Activated CD4-positive, alpha-beta T cell treated with anti-CD3 and anti-CD28 coated beads for 36 hours (primary cell): ENCODE results near the gene BRI3BP. TPM values are rescaled to one million over a fixed set of nuclear protein-coding genes. Genes with fewer than 3 reads are reported as not detected.

Experiments used
- ATAC-seq: fragments of 200-7000 bp; cut with Tn5 transposase; one replicate; pipeline ENCODE4 v1.10.0; 2021; ENCODE audit warnings: mild to moderate bottlenecking, moderate library complexity
- CTCF ChIA-PET: fragments of 350-600 bp; sonication (Branson Sonifier 250); formaldehyde crosslinking; loops from one replicate; lab custom pipeline; 2021; ENCODE audit warnings: antibody characterized with exemption; lab: Charles Lee
- POLR2A ChIA-PET: fragments of 350-600 bp; sonication (Branson Sonifier 250); formaldehyde crosslinking; loops from one replicate; lab custom pipeline; 2021; ENCODE audit warnings: antibody characterized with exemption, inconsistent platforms; lab: Charles Lee
- DNase-seq: peaks from one replicate; pipeline ENCODE4 v3.0.0-alpha.2; 2020
- H3K27ac Mint-ChIP-seq: one replicate; pipeline ENCODE4 v1.8.0; 2021; ENCODE audit warnings: mixed read lengths
- H3K27me3 Mint-ChIP-seq: one replicate; pipeline ENCODE4 v1.8.0; 2021; ENCODE audit warnings: mixed read lengths
- H3K36me3 Mint-ChIP-seq: one replicate; pipeline ENCODE4 v1.8.0; 2021; ENCODE audit warnings: low read depth, mixed read lengths
- H3K4me1 Mint-ChIP-seq: one replicate; pipeline ENCODE4 v1.8.0; 2021; ENCODE audit warnings: mixed read lengths
- H3K4me3 Mint-ChIP-seq: one replicate; pipeline ENCODE4 v1.8.0; 2021; ENCODE audit warnings: mild to moderate bottlenecking, moderate library complexity, mixed read lengths
- H3K9me3 Mint-ChIP-seq: one replicate; pipeline ENCODE4 v1.8.0; 2021; ENCODE audit warnings: low read depth, mixed read lengths
- intact Hi-C, 2 experiments: fragments of 100-400 bp; cut with DNase I in 1 of 2; cut with micrococcal nuclease in 1 of 2; formaldehyde crosslinking; loops; one replicate each; pipeline versions ENCODE4 v1.14.2 to v1.15.1; 2022 to 2024; cut with DNase I, micrococcal nuclease
- total RNA-seq, 2 experiments: library from RNA; stranded (reverse); gene quantifications; one replicate each; pipeline ENCODE4 v1.2.3, GENCODE V29; 2021

The BRI3BP gene, protein sequence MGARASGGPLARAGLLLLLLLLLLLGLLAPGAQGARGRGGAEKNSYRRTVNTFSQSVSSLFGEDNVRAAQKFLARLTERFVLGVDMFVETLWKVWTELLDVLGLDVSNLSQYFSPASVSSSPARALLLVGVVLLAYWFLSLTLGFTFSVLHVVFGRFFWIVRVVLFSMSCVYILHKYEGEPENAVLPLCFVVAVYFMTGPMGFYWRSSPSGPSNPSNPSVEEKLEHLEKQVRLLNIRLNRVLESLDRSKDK
- 10 to 100 TPM; 18.6 to 26.2 TPM for total RNA-seq

DNA sequence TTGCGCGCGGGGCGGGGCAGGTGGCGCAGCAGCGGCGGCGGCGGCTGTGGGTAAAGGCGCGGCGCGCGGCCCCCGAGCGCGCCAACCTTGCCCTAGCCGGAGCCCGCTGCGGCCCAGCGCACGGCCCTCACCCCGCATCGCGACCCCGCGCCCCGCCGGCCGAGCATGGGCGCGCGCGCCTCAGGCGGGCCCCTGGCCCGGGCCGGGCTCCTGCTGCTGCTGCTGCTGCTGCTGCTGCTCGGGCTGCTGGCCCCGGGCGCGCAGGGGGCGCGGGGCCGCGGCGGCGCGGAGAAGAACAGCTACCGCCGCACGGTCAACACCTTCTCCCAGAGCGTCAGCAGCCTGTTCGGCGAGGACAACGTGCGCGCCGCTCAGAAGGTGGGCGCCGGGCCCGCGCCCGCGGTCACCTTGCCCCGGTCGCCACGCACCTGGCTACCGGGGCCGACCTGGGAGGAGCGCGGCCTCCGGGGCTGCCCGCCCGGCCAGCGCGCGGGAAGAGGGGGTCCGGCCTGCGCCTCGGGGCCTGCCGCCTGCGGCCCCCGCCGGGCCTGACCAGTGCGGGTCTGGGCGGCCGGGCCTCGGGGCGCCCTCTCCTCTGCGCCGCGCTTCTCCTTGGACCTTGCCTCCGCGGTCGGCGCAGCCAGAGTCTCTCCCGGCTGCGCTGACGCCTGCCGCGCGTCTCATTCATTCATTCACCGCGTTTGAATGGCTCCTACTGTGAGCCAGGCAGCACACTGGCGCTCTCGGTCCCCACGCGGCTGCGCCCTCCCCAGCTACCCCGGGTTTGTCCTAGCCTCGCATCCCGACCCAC is at the start of gene BRI3BP:
BRI3BP (plus strand) TSS at position 20 of the 811 bp plus-strand sequence; CDS start at position 166, 146 bp downstream.
- Mint-ChIP-seq H3K9me3 (no peaks in the 10 kb centered on the region), H3K36me3 (peaks cover 12% of the 10 kb centered on the region), H3K27ac (peak within 1 kb of the TSS; percentile 99), H3K27me3 (no peaks in the 10 kb centered on the region), H3K4me3 (peak within 1 kb of the TSS; percentile 95), H3K4me1 (peaks cover 22% of the 10 kb centered on the region)
- POLR2A ChIA-PET, result interaction anchor here (0.6 to 1.4 kb wide), 2 partner anchors 12 to 55 kb away, joined by 3 to 6 read pairs; no protein-coding TSS in a partner anchor
- ATAC-seq (peak; percentile 54), DNase-seq (peak; percentile 68)
- CTCF ChIA-PET, result interaction anchor here (0.6 to 1.2 kb wide), 8 partner anchors 14 to 627 kb away, joined by 3 to 5 read pairs (median 4); no protein-coding TSS in a partner anchor
- intact Hi-C loops, result loop anchor here (1.0 to 5.0 kb wide), 8 partner anchors 55 to 130 kb away; partner anchors contain the start of gene AACS (in 2 of the 2)

DNA sequence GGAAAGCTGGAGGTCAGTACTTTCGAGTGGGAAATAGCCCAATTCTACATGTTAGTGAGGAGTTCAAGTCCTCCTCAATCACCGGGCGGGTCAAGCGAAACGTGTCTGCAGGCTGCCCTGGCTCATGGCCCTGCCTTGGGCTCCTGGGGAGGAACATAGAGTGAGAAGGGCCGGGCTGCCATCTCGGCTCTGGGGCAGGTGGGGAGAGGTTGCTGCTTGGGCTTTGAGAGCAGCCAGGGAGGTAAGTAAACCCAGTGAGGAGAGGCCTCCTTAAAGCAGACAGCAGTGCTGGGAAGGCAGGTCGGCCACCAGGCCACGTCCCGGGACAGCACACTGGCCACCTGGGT is 47.0 kb upstream of the BRI3BP start:
- intact Hi-C loops, result no loop called here
- H3K27me3 Mint-ChIP-seq, result no peaks in the 10 kb centered on the region
- H3K9me3 Mint-ChIP-seq, result no peaks in the 10 kb centered on the region
- no peak overlapping the region for H3K27ac Mint-ChIP-seq
- H3K36me3 Mint-ChIP-seq, result peaks cover 21% of the 10 kb centered on the region
- ChIA-PET CTCF (interaction anchor here (0.6 to 2.0 kb wide), 3 partner anchors 19 to 101 kb away, joined by 4 to 10 read pairs (median 5); no protein-coding TSS in a partner anchor), POLR2A (no interaction called here)
- H3K4me1 Mint-ChIP-seq, result peaks cover 2% of the 10 kb centered on the region
- no peak for DNase-seq
- H3K4me3 Mint-ChIP-seq, result no peak overlapping the region
- ATAC-seq, result no peak

DNA sequence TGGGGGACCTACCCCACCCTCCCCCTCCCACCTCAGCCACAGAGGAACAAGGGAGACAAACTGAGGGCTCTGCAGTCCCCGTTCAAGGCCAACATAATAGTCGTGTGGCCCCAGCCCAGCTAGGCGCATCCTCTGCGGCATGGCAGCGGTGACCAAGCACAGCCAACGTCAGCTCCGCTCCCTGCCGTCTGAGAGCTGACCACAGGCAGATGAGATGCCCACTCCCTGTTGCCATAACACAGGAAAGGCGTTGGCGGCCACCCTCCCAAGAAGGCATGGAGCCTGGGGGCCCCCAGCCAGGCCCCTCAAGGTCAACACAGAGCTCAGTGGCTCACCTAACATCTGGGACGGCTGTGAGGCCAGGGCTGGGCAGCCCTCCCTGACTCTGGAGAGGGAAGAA is 46.4 kb upstream of the BRI3BP start:
- no peaks in the 10 kb centered on the region for H3K4me1 Mint-ChIP-seq
- ChIA-PET CTCF (no interaction called here), POLR2A (no interaction called here)
- DNase-seq (no peak), ATAC-seq (no peak)
- no peaks in the 10 kb centered on the region for H3K9me3 Mint-ChIP-seq
- H3K4me3 Mint-ChIP-seq, result no peak overlapping the region
- H3K27me3 Mint-ChIP-seq, result no peaks in the 10 kb centered on the region
- intact Hi-C loops, result no loop called here
- no peak overlapping the region for H3K27ac Mint-ChIP-seq
- H3K36me3 Mint-ChIP-seq, result peaks cover 21% of the 10 kb centered on the region

DNA sequence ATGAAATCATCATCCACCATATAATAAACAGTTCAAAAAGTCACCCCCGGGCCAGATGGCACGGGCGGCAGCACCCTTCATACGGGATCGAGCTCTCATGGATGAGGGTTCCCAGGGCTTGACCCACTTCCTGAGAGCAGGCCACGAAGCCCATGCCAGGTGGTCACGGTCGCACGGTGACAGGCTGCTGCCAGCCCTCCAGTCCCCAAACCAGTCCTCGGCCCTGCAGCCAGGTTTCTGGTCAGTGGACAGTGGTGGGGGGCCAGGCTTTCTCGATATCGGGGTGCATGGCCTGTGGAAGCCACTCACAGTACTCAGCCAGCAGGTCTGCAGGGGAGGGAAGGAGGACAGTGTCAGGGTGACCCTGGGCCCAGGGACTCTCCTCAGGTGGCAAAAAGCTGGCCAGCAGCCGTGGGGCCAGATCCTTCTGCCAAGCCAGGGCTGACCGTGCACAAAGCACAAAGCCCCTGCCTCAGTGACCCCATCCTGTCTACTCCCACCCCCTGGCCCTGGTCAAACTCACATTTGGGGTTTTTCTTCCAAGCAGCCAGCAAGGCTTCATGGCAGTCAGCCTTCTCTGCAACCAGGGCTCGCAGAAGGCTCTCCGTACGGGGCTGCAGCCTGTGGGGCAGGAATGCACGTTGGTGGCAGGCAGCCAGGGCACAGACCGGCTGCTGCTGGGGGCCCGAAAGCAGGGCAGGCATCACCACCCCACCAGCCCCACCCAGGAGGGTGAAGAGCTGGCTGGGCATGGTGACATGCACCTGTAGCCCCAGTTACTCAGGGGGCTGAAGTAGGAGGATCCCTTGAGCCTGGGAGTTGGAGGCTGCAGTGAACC is 45.7 kb upstream of the BRI3BP start:
- DNase-seq (no peak), ATAC-seq (no peak)
- no peaks in the 10 kb centered on the region for H3K27me3 Mint-ChIP-seq
- no peak overlapping the region for H3K4me3 Mint-ChIP-seq
- H3K36me3 Mint-ChIP-seq, result peaks cover 21% of the 10 kb centered on the region
- H3K27ac Mint-ChIP-seq, result no peak overlapping the region
- POLR2A ChIA-PET, result no interaction called here
- H3K9me3 Mint-ChIP-seq, result no peaks in the 10 kb centered on the region
- intact Hi-C loops, result no loop called here
- H3K4me1 Mint-ChIP-seq, result no peaks in the 10 kb centered on the region
- CTCF ChIA-PET, result interaction anchor here (1.2 kb wide), 1 partner anchor 59 kb away, joined by 4 read pairs; no protein-coding TSS in a partner anchor

DNA sequence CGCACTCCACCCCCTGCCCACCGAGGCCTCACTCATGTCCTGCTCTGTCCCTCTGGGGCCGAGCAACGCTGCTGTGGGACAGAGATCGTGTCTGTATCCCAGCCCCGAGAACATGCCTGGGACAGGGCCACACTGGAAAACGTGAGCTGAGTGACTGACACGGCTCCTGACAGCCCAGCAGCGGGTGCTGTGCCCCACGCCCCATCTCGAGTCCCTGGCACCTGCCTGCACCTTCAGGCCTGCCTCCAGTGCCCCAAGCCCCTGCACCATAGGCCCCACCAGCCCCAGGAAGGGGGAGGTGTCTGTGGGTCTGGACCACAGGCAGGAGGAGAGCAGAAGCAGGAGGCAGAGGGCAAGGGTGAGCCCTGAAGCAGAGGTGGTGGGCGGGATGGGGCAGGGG is 44.4 kb upstream of the BRI3BP start:
- no peak overlapping the region for H3K4me3 Mint-ChIP-seq
- H3K36me3 Mint-ChIP-seq, result peaks cover 27% of the 10 kb centered on the region
- H3K27ac Mint-ChIP-seq, result no peak overlapping the region
- intact Hi-C loops, result no loop called here
- ATAC-seq (no peak), DNase-seq (no peak)
- H3K9me3 Mint-ChIP-seq, result no peaks in the 10 kb centered on the region
- no peaks in the 10 kb centered on the region for H3K27me3 Mint-ChIP-seq
- CTCF ChIA-PET, result interaction anchor here (1.2 kb wide), 1 partner anchor 60 kb away, joined by 4 read pairs; no protein-coding TSS in a partner anchor
- POLR2A ChIA-PET, result no interaction called here
- H3K4me1 Mint-ChIP-seq, result no peaks in the 10 kb centered on the region

DNA sequence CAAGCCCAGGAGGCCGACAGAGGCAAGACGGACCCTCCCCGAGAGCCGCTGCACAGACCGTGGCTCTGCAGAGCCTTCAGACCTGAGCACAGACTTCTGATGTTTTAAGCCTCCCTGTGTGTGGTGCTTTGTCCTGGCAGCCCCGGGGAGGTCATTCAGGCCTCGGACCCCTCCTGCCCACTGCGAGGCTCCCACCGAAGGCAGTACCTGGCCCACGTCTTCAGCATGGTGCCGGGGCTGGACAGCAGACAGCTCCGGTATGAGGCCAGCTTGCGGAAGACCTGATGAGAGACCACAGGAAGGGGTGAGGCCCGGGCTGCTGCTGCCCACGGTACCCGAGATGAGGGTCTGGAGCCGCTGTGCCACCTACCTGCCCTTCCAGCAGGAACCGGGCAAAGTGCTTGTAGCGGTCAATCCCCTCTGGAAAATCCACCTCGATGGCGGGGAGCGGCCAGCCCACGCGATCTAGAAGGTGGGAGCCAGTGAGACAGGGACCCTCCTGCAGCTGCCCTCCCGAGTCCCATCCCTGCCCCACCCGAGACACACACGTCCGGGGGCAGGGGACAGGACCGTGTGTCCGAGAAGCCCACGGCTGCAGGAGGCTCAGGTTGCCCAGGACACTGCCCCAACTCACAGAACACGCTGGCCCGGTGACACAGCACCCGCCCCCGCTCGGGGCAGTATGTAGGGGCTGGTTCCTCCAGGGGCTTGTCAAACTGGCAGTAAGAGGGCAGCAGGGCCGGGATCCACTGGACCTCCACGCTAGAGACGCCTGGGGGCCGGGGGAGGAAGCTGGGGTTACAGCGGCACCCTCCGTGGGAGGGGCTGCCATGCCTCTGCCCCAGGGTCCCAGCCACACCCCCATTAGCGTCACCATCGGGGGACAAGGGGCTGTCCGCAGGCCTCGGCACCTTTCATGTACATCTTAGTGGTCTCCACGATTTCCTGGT is 43.4 kb upstream of the BRI3BP start:
- ATAC-seq (no peak), DNase-seq (no peak)
- H3K36me3 Mint-ChIP-seq, result peaks cover 33% of the 10 kb centered on the region
- H3K4me3 Mint-ChIP-seq, result no peak overlapping the region
- H3K4me1 Mint-ChIP-seq, result no peaks in the 10 kb centered on the region
- POLR2A ChIA-PET, result no interaction called here
- CTCF ChIA-PET, result interaction anchor here (0.7 kb wide), 1 partner anchor 9 kb away, joined by 3 read pairs; no protein-coding TSS in a partner anchor
- intact Hi-C loops, result no loop called here
- no peaks in the 10 kb centered on the region for H3K27me3 Mint-ChIP-seq
- no peak overlapping the region for H3K27ac Mint-ChIP-seq
- H3K9me3 Mint-ChIP-seq, result no peaks in the 10 kb centered on the region

DNA sequence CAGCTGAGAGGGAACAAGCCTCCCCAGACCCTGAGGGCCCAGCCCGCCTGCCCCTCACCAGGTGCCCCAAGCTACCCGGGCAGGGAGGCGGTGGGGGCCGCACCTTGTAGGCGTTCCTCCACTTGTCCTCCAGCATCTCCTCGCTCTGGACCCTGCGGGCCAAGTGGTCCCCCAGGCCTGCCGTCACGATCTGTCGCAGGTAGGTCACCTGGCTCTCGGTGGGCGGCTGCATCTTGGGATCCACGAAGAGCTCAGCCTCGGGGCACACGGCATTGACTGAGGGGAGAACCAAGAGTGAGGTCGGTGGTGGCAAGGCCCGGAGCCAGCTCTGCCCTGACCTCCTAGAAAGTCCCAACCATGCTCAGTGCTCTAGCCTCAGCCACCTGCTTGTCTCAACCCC is 41.1 kb upstream of the BRI3BP start:
- POLR2A ChIA-PET, result no interaction called here
- DNase-seq, result no peak
- H3K4me1 Mint-ChIP-seq, result no peaks in the 10 kb centered on the region
- intact Hi-C loops, result no loop called here
- no peaks in the 10 kb centered on the region for H3K27me3 Mint-ChIP-seq
- no peaks in the 10 kb centered on the region for H3K9me3 Mint-ChIP-seq
- no peak overlapping the region for H3K27ac Mint-ChIP-seq
- no peak overlapping the region for H3K4me3 Mint-ChIP-seq
- H3K36me3 Mint-ChIP-seq, result peaks cover 32% of the 10 kb centered on the region
- CTCF ChIA-PET, result interaction anchor here (0.6 to 1.4 kb wide), 2 partner anchors 46 to 53 kb away, joined by 3 to 4 read pairs; no protein-coding TSS in a partner anchor
- no peak for ATAC-seq

DNA sequence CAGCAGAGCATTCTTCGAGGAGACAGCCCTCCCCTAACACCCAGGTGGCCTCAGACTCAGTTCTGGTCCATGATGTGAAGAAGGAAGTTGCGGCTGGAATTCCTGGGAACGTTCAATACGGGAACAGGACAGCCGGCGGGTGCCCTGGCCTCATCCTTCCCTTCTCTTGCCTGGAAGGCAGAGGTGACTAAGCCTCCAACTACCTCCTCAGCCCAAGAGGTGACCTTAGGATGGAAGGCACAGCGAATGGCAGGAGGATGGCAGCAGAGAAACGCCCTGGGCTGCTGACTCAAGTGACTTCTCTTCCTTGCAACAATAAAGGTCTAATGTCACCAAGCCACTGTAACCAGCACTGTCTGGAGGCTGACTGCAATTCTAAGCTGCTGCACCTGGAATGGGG is 40.6 kb upstream of the BRI3BP start:
- Mint-ChIP-seq H3K36me3 (peaks cover 33% of the 10 kb centered on the region), H3K4me1 (no peaks in the 10 kb centered on the region), H3K4me3 (no peak overlapping the region), H3K9me3 (no peaks in the 10 kb centered on the region), H3K27me3 (no peaks in the 10 kb centered on the region), H3K27ac (no peak overlapping the region)
- ATAC-seq (no peak), DNase-seq (no peak)
- intact Hi-C loops, result no loop called here
- CTCF ChIA-PET, result interaction anchor here (1.5 kb wide), 1 partner anchor 13 kb away, joined by 4 read pairs; no protein-coding TSS in a partner anchor
- POLR2A ChIA-PET, result interaction anchor here (0.6 to 1.0 kb wide), 2 partner anchors 12 to 13 kb away, joined by 3 to 4 read pairs; no protein-coding TSS in a partner anchor

DNA sequence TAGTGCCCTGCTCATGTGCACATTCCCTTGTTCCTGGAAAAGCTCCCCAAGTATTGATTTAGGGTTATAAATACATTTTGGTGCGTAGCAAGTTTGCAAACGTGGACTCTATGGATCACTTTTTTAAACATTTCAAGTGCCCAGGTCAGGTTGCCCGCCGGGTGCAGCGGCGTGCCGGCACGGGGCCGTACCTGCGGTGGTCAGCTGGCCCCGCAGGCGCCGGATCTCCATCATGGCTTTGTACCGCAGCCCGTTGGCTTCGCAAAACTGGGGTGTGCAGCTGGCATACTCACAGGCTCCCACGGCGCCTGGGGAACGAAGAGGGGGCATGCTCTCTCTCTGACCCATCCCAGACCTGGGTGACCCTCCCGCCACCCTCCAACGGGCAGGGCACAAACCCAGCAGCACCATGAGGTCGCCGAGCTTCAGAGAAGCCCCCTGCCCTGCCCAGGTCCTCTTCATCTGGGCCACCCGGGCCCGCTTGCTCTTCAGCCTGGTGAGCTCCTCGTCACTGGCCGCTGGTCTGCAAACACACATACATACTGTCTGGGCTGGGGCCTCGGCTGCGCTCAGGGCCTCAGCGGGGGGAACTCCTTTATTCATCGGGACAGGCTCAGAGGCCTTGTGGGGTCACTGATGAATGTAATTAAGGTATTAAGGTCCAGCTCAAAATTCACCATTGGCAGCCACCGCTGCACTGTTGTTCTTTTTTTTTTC is 39.6 kb upstream of the BRI3BP start:
- no peak for ATAC-seq
- ChIA-PET POLR2A (interaction anchor here (0.6 to 1.0 kb wide), 3 partner anchors 13 to 1077 kb away, joined by 3 to 4 read pairs (median 3); no protein-coding TSS in a partner anchor), CTCF (interaction anchor here (0.7 to 2.3 kb wide), 4 partner anchors 8 to 47 kb away, joined by 3 to 6 read pairs (median 4); no protein-coding TSS in a partner anchor)
- no peak for DNase-seq
- no peaks in the 10 kb centered on the region for H3K27me3 Mint-ChIP-seq
- H3K27ac Mint-ChIP-seq, result no peak overlapping the region
- H3K4me1 Mint-ChIP-seq, result no peaks in the 10 kb centered on the region
- no peak overlapping the region for H3K4me3 Mint-ChIP-seq
- peaks cover 36% of the 10 kb centered on the region for H3K36me3 Mint-ChIP-seq
- H3K9me3 Mint-ChIP-seq, result no peaks in the 10 kb centered on the region
- intact Hi-C loops, result no loop called here
